ENCODE data around the gene ZNF683.

The ZNF683 gene

GRCh38 chr1:26410706-26411623 lies 38.4 kb upstream of the ZNF683 start, which contains the start of gene LIN28A:
Gene LIN28A, plus strand, starts transcription at chr1:26410817. Its CDS starts 75 bp downstream, at chr1:26410892.
- H3K4me2 ChIP-seq (ENCODE audit: low read depth, low read length): no peak within 1 kb of the TSS
- H3K27me3 ChIP-seq (replicated peaks; ENCODE audit: insufficient read depth, low read length): peaks cover 86% of the 10 kb centered on the region
- no peaks in the 10 kb centered on the region for H3K4me1 ChIP-seq (ENCODE audit: low read length)
- H3K27ac ChIP-seq (ENCODE audit: low read length): no peak within 1 kb of the TSS
- no peaks in the 10 kb centered on the region for H4K20me1 ChIP-seq (ENCODE audit: insufficient read depth, low read length)
- no peak for DNase-seq
- H3K36me3 ChIP-seq (replicated peaks; ENCODE audit: insufficient read depth, low read length): no peaks in the 10 kb centered on the region
- no peaks in the 10 kb centered on the region for H3K9me2 ChIP-seq (replicated peaks; ENCODE audit: insufficient read depth, low read length)
- no peak within 1 kb of the TSS for H2AFZ ChIP-seq (ENCODE audit: low read length)
- no peak within 1 kb of the TSS for H3K9ac ChIP-seq (ENCODE audit: low read length)
- no peaks in the 10 kb centered on the region for H3F3A ChIP-seq (ENCODE audit: insufficient read depth, low read length)
- H3K9me3 ChIP-seq (replicated peaks; ENCODE audit: insufficient read depth, low read length): no peaks in the 10 kb centered on the region
- H3K79me2 ChIP-seq (ENCODE audit: low read length): no peaks in the 10 kb centered on the region
- TF ChIP-seq CTCF (IDR thresholded peaks at IDR 0.05; ENCODE audit: low read length) (no peak), EZH2phosphoT487 (IDR thresholded peaks at IDR 0.05; ENCODE audit: low read length) (no peak), EZH2 (optimal IDR thresholded peaks at IDR 0.05; ENCODE audit: low read depth, low read length) (no peak)
- H3K4me3 ChIP-seq (ENCODE audit: low read length): no peak within 1 kb of the TSS

GRCh38 chr1:26409191-26409807 lies 36.7 kb upstream of the ZNF683 start:
- H3K27me3 ChIP-seq (replicated peaks; ENCODE audit: insufficient read depth, low read length): peaks cover 83% of the 10 kb centered on the region

GRCh38 chr1:26408604-26409003 lies 36.1 kb upstream of the ZNF683 start:
- TF ChIP-seq EZH2 (optimal IDR thresholded peaks at IDR 0.05; ENCODE audit: low read depth, low read length) (no peak), CTCF (IDR thresholded peaks at IDR 0.05; ENCODE audit: low read length) (no peak), EZH2phosphoT487 (IDR thresholded peaks at IDR 0.05; ENCODE audit: low read length) (no peak)
- H3K9ac ChIP-seq (ENCODE audit: low read length): no peak overlapping the region
- peak; percentile 55 for DNase-seq

More at GRCh38 chr1:26409191-26409807, 36.7 kb upstream of the ZNF683 start:
- no peaks in the 10 kb centered on the region for H3K4me1 ChIP-seq (ENCODE audit: low read length)
- no peaks in the 10 kb centered on the region for H3K9me3 ChIP-seq (replicated peaks; ENCODE audit: insufficient read depth, low read length)
- no peak overlapping the region for H3K4me2 ChIP-seq (ENCODE audit: low read depth, low read length)
- H3K9ac ChIP-seq (ENCODE audit: low read length): no peak overlapping the region
- no peak for DNase-seq
- TF ChIP-seq EZH2phosphoT487 (IDR thresholded peaks at IDR 0.05; ENCODE audit: low read length) (no peak), EZH2 (optimal IDR thresholded peaks at IDR 0.05; ENCODE audit: low read depth, low read length) (no peak), CTCF (IDR thresholded peaks at IDR 0.05; ENCODE audit: low read length) (no peak)
- H3K36me3 ChIP-seq (replicated peaks; ENCODE audit: insufficient read depth, low read length): no peaks in the 10 kb centered on the region
- H3F3A ChIP-seq (ENCODE audit: insufficient read depth, low read length): no peaks in the 10 kb centered on the region
- no peak overlapping the region for H2AFZ ChIP-seq (ENCODE audit: low read length)
- H3K79me2 ChIP-seq (ENCODE audit: low read length): no peaks in the 10 kb centered on the region
- no peaks in the 10 kb centered on the region for H3K9me2 ChIP-seq (replicated peaks; ENCODE audit: insufficient read depth, low read length)
- no peak overlapping the region for H3K4me3 ChIP-seq (ENCODE audit: low read length)
- no peaks in the 10 kb centered on the region for H4K20me1 ChIP-seq (ENCODE audit: insufficient read depth, low read length)
- no peak overlapping the region for H3K27ac ChIP-seq (ENCODE audit: low read length)

More at GRCh38 chr1:26408604-26409003, 36.1 kb upstream of the ZNF683 start:
- no peaks in the 10 kb centered on the region for H3K4me1 ChIP-seq (ENCODE audit: low read length)
- H4K20me1 ChIP-seq (ENCODE audit: insufficient read depth, low read length): no peaks in the 10 kb centered on the region
- no peaks in the 10 kb centered on the region for H3K36me3 ChIP-seq (replicated peaks; ENCODE audit: insufficient read depth, low read length)
- H3K9me2 ChIP-seq (replicated peaks; ENCODE audit: insufficient read depth, low read length): no peaks in the 10 kb centered on the region
- H3K9me3 ChIP-seq (replicated peaks; ENCODE audit: insufficient read depth, low read length): no peaks in the 10 kb centered on the region
- H3K4me2 ChIP-seq (ENCODE audit: low read depth, low read length): no peak overlapping the region
- H2AFZ ChIP-seq (ENCODE audit: low read length): no peak overlapping the region
- no peak overlapping the region for H3K4me3 ChIP-seq (ENCODE audit: low read length)
- no peak overlapping the region for H3K27ac ChIP-seq (ENCODE audit: low read length)
- H3K79me2 ChIP-seq (ENCODE audit: low read length): no peaks in the 10 kb centered on the region
- peaks cover 82% of the 10 kb centered on the region for H3K27me3 ChIP-seq (replicated peaks; ENCODE audit: insufficient read depth, low read length)
- no peaks in the 10 kb centered on the region for H3F3A ChIP-seq (ENCODE audit: insufficient read depth, low read length)
